Calu3 (cell line): ENCODE data around the gene HLA-DQB1. TPM values are rescaled to one million over a fixed set of nuclear protein-coding genes. Genes with fewer than 3 reads are reported as not detected.
A peak's percentile ranks its signal among the peaks of the same experiment; 100 is the strongest.
"Not testable (repeated sequence)": the region's sequence is repeated elsewhere in the genome, so short reads cannot be mapped to it uniquely, and the experiment has no call there.

ENCODE experiments used
- BruUV-seq: library from RNA; stranded (reverse); fragments of 400-500 nt; replicated peaks from 2 replicates; lab custom pipeline; 2021; lab: Mats Ljungman, UMichigan
- CTCF ChIA-PET: fragments of 300-600 bp; sonication (Branson Sonifier 250); formaldehyde crosslinking; loops from one replicate; lab custom pipeline; 2022; ENCODE audit warnings: antibody characterized with exemption; lab: Charles Lee
- DNase-seq: peaks from one replicate; pipeline ENCODE4 v3.0.0; 2022
- H3K27ac Mint-ChIP-seq: one replicate; pipeline ENCODE4 v1.8.0; 2022; ENCODE audit warnings: mixed read lengths; ENCODE audit not compliant: unreplicated experiment
- H3K27me3 Mint-ChIP-seq: one replicate; pipeline ENCODE4 v1.8.0; 2022; ENCODE audit warnings: mixed read lengths; ENCODE audit not compliant: unreplicated experiment
- H3K36me3 Mint-ChIP-seq: one replicate; pipeline ENCODE4 v1.8.0; 2022; ENCODE audit warnings: mild to moderate bottlenecking, moderate library complexity, mixed read lengths; ENCODE audit not compliant: insufficient read depth, unreplicated experiment
- H3K4me1 Mint-ChIP-seq: one replicate; pipeline ENCODE4 v1.8.0; 2022; ENCODE audit warnings: mild to moderate bottlenecking, low read depth, mixed read lengths; ENCODE audit not compliant: unreplicated experiment
- H3K4me3 Mint-ChIP-seq: one replicate; pipeline ENCODE4 v1.8.0; 2022; ENCODE audit warnings: mild to moderate bottlenecking, low read depth, moderate library complexity, mixed read lengths; ENCODE audit not compliant: unreplicated experiment
- H3K9me3 Mint-ChIP-seq: one replicate; pipeline ENCODE4 v1.8.0; 2022; ENCODE audit warnings: low read depth, mixed read lengths; ENCODE audit not compliant: unreplicated experiment
- intact Hi-C: fragments of 100-400 bp; cut with micrococcal nuclease; formaldehyde crosslinking; loops from one replicate; pipeline ENCODE4 v1.10.0; 2022; ENCODE audit not compliant: unreplicated experiment
- total RNA-seq: library from RNA; stranded (reverse); gene quantifications from 2 replicates; pipeline ENCODE4 v1.2.3, GENCODE V29; 2022
- TF ChIP-seq, protein P1 (sequence below): fragments of 200-600 bp; IDR thresholded peaks from one replicate; pipeline ENCODE4 v1.8.0; 2022; ENCODE audit warnings: antibody characterized with exemption; ENCODE audit not compliant: unreplicated experiment

HLA-DQB1 gene
- total RNA-seq, 1 experiment from 2014 or later: 190 TPM

- no peaks in the 10 kb centered on the region for H3K4me1 Mint-ChIP-seq
- no TSS peak for BruUV-seq
- H3K36me3 Mint-ChIP-seq: no peaks in the 10 kb centered on the region
- CTCF ChIA-PET: no interaction called here
- H3K27me3 Mint-ChIP-seq: peaks cover 99% of the 10 kb centered on the region
- H3K4me3 Mint-ChIP-seq: no peak overlapping the region
- peaks cover 12% of the 10 kb centered on the region for H3K9me3 Mint-ChIP-seq
- H3K27ac Mint-ChIP-seq: no peak overlapping the region
- no peak for DNase-seq
- TF ChIP-seq, protein P1, sequence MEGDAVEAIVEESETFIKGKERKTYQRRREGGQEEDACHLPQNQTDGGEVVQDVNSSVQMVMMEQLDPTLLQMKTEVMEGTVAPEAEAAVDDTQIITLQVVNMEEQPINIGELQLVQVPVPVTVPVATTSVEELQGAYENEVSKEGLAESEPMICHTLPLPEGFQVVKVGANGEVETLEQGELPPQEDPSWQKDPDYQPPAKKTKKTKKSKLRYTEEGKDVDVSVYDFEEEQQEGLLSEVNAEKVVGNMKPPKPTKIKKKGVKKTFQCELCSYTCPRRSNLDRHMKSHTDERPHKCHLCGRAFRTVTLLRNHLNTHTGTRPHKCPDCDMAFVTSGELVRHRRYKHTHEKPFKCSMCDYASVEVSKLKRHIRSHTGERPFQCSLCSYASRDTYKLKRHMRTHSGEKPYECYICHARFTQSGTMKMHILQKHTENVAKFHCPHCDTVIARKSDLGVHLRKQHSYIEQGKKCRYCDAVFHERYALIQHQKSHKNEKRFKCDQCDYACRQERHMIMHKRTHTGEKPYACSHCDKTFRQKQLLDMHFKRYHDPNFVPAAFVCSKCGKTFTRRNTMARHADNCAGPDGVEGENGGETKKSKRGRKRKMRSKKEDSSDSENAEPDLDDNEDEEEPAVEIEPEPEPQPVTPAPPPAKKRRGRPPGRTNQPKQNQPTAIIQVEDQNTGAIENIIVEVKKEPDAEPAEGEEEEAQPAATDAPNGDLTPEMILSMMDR: no peak
- intact Hi-C loops: no loop called here
These were observed 13.0 kb upstream of the HLA-DQB1 start for GRCh38 chr6:32679492-32679891.

DNA sequence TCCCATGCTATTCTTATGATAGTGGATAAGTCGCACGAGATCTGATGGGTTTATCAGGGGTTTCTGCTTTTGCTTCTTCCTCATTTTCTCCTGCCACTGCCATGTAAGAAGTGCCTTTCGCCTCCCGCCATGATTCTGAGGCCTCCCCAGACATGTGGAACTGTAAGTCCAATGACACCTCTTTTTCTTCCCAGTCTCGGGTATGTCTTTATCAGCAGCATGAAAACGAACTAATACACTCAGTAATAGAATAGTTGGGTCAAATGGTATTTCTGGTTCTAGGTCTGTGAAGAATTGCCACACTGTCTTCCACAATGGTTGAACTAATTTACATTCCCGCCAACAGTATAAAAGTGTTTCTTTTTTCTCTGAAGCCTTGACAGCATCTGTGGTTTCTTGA, 7.7 kb upstream of the HLA-DQB1 start:
- BruUV-seq, DNase-seq, CTCF ChIA-PET, H3K27ac Mint-ChIP-seq, H3K36me3 Mint-ChIP-seq, H3K4me3 Mint-ChIP-seq, intact Hi-C loops, H3K4me1 Mint-ChIP-seq: not testable (repeated sequence)
- peaks cover 51% of the 10 kb centered on the region for H3K27me3 Mint-ChIP-seq
- H3K9me3 Mint-ChIP-seq: peaks cover 14% of the 10 kb centered on the region

DNA sequence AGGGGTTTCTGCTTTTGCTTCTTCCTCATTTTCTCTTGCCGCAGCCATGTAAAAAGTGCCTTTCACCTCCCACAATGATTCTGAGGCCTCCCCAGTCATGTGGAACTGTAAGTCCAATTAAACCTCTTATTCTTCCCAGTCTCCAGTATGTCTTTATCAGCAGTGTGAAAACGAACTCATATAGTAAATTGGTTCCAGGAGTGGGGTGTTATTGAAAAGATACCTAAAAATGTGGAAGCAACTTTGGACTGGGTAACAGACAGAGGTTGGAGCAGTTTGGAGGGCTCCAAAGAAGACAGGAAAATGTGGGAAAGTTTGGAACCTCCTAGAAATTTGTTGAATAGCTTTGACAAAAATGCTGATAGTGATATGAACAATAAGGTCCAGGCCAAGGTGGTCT, 5.5 kb upstream of the HLA-DQB1 start:
- H3K9me3 Mint-ChIP-seq, H3K27ac Mint-ChIP-seq, H3K4me3 Mint-ChIP-seq, DNase-seq, CTCF ChIA-PET, H3K36me3 Mint-ChIP-seq, intact Hi-C loops, BruUV-seq: not testable (repeated sequence)
- Mint-ChIP-seq H3K4me1 (peaks cover 15% of the 10 kb centered on the region), H3K27me3 (peaks cover 29% of the 10 kb centered on the region)

- Mint-ChIP-seq H3K27me3 (peaks cover 9% of the 10 kb centered on the region), H3K27ac (peak overlapping the region; percentile 22), H3K4me3 (no peak overlapping the region), H3K9me3 (peaks cover 6% of the 10 kb centered on the region), H3K36me3 (peaks cover 20% of the 10 kb centered on the region), H3K4me1 (peaks cover 30% of the 10 kb centered on the region)
- TF ChIP-seq, protein P1: no peak
- no TSS peak for BruUV-seq
- DNase-seq: no peak
- CTCF ChIA-PET: interaction anchor here (1.1 kb wide), 1 partner anchor 169 kb away, joined by 3 read pairs; the partner anchor contains the start of gene TAP2
- intact Hi-C loops: no loop called here
These were observed 3.4 kb upstream of the HLA-DQB1 start for GRCh38 chr6:32669893-32670292.

DNA sequence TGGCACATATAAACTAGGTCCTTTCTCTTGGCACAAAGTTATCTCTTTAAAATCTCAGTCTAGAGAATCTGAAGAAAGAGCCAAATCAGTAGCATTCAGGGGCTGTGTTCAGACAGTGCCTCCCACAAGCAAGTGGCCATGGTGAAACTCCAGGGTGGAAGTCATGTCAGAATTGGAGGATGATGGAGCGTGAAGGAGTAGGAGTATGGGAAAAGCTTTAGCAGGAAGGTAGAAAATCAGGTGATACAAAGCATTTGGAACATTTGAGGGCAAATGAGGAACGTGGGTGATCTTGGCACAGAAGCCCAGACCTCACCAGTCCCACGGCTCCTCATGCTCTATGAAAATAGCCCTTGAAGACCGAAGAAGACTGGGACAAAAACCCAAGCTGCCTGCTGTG, 2.8 kb upstream of the HLA-DQB1 start:
- peaks cover 2% of the 10 kb centered on the region for H3K27me3 Mint-ChIP-seq
- H3K9me3 Mint-ChIP-seq: peaks cover 6% of the 10 kb centered on the region
- TF ChIP-seq, protein P1: no peak
- intact Hi-C loops: no loop called here
- peak overlapping the region; percentile 22 for H3K27ac Mint-ChIP-seq
- DNase-seq: no peak
- no TSS peak for BruUV-seq
- H3K4me3 Mint-ChIP-seq: no peak overlapping the region
- peaks cover 27% of the 10 kb centered on the region for H3K36me3 Mint-ChIP-seq
- CTCF ChIA-PET: interaction anchor here (0.6 to 1.1 kb wide), 2 partner anchors 169 to 324 kb away, joined by 3 to 4 read pairs; partner anchors contain the start of gene TAP2
- peaks cover 37% of the 10 kb centered on the region for H3K4me1 Mint-ChIP-seq
